Fibroblast of the aortic adventitia (primary cell): Measurements from ENCODE around the gene DAND5. TPM values are rescaled to one million over a fixed set of nuclear protein-coding genes. Genes with fewer than 3 reads are reported as not detected.

ENCODE experiments used
- DNase-seq: peaks from one replicate; pipeline ENCODE4 v3.0.0-alpha.2; 2010; ENCODE audit warnings: low read depth
- H3K4me3 ChIP-seq: 2 replicates; pipeline ENCODE4 v1.5.1; 2011; ENCODE audit warnings: low read depth, mild to moderate bottlenecking, control low read depth, low read length, moderate library complexity
- CTCF ChIP-seq: IDR thresholded peaks from 2 replicates; pipeline ENCODE4 v1.5.1; 2011; ENCODE audit warnings: mild to moderate bottlenecking, low read length, control low read depth, inconsistent platforms; ENCODE audit not compliant: insufficient read depth
- total RNA-seq: library from RNA; depleted of rRNA; stranded (reverse); fragments of >200 nt; gene quantifications from 2 replicates; pipeline ENCODE4 v1.2.3, GENCODE V29; 2012; ENCODE audit warnings: low replicate concordance

Gene DAND5
- total RNA-seq, 1 donor: 0.18 TPM

- DNase-seq: no peak
- H3K4me3 ChIP-seq: no peak overlapping the region
- no peak for TF ChIP-seq CTCF
These were observed 13.3 kb downstream of the DAND5 start for GRCh38 chr19:12982648-12983047.

- no peak for DNase-seq
- no peak for TF ChIP-seq CTCF
These were observed 13.7 kb downstream of the DAND5 start for GRCh38 chr19:12983091-12983490.

GRCh38 chr19:12983542-12984142, 14.3 kb downstream of the DAND5 start:
- peak; percentile 71 for DNase-seq
- H3K4me3 ChIP-seq: peak overlapping the region; percentile 53
- peak; percentile 76 for TF ChIP-seq CTCF

More at GRCh38 chr19:12983091-12983490, 13.7 kb downstream of the DAND5 start:
- peak overlapping the region; percentile 53 for H3K4me3 ChIP-seq

GRCh38 chr19:12984143-12984627, 14.8 kb downstream of the DAND5 start:
- DNase-seq: peak; percentile 42
- TF ChIP-seq CTCF: no peak
- H3K4me3 ChIP-seq: no peak overlapping the region

- DNase-seq: no peak
- TF ChIP-seq CTCF: no peak
- H3K4me3 ChIP-seq: no peak overlapping the region
These were observed 15.3 kb downstream of the DAND5 start for GRCh38 chr19:12984683-12985048.

GRCh38 chr19:12985049-12985776, 15.8 kb downstream of the DAND5 start:
- DNase-seq: peak; percentile 28
- no peak for TF ChIP-seq CTCF
- H3K4me3 ChIP-seq: no peak overlapping the region
